Skin of body (tissue), 2 donors: ENCODE results near the gene KANK2. TPM values are rescaled to one million over a fixed set of nuclear protein-coding genes. Genes with fewer than 3 reads are reported as not detected.

Source experiments
- DNase-seq: peaks from one replicate; lab custom pipeline; 2025; lab: John Stamatoyannopoulos, UW
- total RNA-seq: library from RNA; depleted of rRNA; stranded (reverse); fragments of >200 nt; gene quantifications from one replicate; pipeline ENCODE4 v1.2.3, GENCODE V29; 2014

KANK2 gene
- 62.5 TPM for total RNA-seq

DNA sequence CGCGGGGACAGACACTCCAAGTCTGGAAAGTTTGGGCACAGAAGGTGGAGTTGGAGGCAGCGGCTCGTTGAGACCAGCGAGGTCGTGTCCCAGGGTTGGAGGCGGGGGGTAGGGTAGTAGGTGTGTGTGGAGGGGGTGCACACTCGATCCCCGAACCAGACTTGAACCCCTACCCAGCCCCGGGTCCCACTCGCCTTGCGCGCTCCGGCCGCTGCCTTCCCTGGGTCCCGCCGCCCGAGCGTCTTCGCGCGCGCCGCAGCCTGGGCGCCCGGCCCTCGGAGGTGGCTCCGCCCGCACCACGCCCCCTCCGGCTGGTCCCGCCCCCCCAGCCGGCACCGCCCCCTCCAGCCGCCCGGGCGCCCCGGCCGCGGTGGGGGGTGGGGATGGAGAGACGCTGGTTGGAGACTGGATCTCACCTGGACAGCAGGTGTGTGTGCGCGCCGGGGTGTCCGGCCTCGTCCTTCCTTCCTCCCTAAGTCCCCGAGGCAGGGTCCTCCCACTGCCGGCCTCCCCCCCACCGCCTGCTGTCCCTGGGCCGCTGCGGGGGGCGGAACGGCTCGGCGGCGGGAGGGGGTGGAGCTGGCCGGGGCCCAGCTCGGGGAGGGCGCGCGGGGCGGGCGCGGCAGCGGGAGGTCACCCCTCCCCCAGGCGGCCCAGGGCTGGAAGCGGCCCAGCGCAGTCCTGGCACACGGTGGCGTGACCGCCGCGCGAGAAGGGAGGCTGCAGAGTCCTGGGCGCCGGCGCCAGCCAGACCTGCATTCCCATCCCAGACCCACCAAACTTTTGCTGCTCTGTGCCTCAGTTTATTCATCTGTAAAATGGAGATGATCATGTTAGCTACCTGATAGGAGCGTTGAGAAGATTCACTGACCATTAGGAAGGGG is at the start of gene KANK2:
TSS of gene KANK2 (minus strand) at position 255 of the 884 bp plus-strand sequence. CDS start 3,034 bp downstream, outside the sequence.
- DNase-seq, result peak; percentile 63

GRCh38 chr19:11246941-11247340 is 49.6 kb upstream of the KANK2 start:
- DNase-seq, result no peak

DNA sequence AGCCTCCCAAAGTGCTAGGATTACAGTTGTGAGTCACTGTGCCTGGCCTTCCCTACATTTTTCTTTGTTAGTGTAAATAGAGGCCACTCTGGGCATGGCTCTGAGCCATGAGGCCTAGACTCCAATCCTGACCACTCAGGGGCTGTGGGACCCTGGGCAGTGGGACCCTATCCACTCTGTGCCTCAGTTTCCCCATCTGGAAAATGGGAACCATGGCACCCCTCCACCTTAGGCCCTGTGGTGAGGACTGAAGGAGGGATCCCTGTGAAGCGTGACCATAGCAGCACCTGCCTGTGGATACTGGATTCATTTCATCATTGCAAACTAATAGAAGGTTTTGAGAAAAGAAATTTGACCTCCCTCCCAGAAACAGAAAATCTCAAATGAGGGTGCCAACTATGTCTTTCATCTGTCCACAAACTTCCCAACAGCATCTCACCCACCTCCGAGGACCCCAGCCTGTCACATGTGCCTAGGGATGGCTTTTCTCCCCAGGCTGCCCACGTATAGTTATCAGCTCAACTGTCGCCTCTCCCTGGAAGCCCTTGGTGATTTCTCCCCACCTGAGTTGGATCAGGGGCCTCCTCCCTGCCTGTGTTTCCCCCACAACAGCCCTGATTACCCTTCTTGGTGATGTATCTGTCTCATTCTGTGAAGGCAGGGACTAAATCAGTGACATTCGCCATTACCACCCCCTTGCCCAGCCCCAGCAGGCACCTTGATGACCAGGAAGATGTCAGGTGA is 47.7 kb upstream of the KANK2 start:
- DNase-seq, result no peak

DNA sequence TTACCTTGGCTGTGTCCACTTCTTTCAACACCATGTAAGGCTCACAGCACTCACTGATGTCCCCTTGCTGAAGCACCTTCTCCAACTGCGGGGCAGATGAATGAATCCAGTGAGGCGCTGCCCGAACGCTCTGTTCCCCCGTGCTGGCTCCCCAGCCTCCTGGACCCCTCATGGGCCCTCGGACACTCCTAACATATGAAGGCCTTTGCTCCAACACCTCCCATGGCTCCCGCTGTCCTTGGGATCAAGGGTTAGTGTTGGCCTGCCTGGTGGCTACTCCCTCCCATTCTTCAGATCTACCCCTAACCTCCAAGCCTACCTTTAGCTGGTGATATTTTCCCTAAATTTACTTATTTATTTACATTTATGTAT is 46.4 kb upstream of the KANK2 start:
- no peak for DNase-seq

DNA sequence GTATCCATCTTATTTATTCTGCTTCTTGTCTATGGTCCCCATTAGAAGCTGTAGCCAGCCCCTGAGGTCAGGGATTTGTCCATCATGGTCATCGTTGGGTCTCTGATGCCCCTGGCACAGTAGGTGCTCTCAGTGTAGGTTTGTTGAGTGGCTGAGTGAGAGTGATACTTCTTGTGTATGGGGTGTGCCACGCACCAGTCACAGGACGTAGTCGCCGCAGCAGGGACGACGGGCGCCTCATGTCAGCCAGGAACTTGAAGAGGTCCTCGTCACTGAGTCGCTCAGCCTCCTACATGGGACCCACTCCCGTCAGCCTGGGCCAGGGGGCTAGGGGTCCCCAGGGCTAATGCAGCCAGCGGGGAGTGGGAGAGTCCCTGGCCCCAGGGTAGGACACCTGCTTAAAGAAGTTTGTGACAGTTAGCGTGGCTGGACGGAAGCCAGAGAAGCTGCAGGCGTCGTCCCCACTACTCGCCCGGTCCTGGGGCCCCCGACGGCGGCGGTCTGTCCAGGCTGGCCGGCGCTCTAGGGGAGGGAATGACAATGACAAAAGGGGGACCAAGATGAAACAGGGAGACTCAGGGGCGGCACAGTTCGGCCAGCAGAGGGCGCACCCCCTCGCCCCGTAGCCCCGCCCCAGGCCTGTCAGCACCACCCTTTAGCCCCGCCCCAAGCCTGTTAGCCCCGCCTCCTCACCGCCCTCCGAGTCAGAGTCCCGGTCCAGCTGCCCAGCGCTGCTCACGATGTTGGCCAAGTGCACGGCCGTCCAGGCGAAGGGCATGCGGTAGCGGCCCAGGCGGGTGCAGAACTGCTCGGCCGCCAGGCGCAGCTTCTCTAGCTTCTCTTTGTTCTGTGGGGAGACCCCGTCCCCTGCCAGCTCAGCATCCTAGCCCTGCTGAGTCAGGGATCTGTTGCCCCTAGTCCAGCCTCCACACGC is 45.8 kb upstream of the KANK2 start:
- peak; percentile 53 for DNase-seq

- DNase-seq, result no peak
Observed at GRCh38 chr19:11242025-11242424, 44.7 kb upstream of the KANK2 start.

- DNase-seq, result no peak
Observed at GRCh38 chr19:11240008-11240444, 42.7 kb upstream of the KANK2 start.

DNA sequence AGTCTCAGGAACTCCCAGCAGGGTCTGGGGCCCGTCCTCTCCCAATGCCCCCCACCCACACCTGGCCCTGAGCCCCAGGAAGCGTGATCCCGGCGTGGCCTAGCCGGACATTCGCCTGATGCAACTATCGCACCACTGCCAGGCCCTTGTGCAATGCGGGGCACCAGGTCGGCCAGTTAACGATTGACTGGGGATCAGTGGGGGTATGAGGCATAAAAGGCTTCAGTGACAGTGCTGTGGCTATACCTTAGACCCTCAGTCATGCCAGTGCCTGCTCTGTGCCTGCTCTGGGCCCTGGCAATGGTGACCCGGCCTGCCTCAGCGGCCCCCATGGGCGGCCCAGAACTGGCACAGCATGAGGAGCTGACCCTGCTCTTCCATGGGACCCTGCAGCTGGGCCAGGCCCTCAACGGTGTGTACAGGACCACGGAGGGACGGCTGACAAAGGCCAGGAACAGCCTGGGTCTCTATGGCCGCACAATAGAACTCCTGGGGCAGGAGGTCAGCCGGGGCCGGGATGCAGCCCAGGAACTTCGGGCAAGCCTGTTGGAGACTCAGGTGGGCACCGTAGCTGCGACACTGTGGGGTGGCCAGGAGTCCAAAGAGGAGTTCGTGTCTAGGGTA is 42.1 kb upstream of the KANK2 start, which contains the start of gene ANGPTL8:
TSS of gene ANGPTL8 (plus strand) at position 243 of the 624 bp plus-strand sequence. CDS start at position 262, 19 bp downstream.
- DNase-seq, result no peak

GRCh38 chr19:11238781-11239376 is 41.5 kb upstream of the KANK2 start:
- DNase-seq, result no peak

DNA sequence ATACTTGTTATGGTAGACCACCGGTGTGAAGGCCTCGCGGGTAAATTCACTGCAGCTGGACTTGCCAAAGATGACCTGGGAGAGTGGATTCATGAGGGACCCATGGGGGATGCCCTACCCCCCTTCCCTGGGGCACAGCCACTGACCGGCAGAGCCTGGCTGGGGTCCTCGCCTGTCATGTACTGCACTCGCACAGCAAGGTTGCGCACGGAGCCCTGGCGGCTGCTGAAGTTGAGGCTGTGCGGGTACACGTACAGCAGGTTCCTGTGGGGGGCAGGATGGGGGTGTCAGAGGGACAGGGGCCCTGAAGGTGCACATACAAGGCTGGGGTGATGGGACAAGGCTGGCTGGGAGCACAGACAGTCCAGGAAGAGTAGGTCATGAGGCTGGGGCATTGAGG is 40.7 kb upstream of the KANK2 start:
- DNase-seq, result no peak

DNA sequence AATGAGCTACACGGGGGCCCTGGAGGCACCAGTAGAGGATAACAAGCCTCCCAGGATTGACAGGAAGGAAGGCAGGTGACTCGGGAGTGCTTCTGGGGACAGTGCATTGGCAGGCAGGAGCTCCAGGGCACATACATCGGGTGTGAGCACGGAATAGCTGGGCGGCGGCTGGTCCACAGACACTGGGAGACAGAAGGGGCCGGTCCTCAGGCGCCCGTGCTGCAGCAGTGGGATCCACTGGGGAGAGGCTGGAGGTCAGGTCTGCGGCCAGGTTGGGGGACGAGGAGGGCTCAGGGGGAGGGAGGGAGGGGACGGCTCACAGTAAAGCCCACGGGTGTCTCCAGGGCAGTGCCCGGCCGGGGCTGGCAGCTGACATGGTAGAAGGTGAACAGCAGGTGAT is 40.0 kb upstream of the KANK2 start:
- no peak for DNase-seq

DNA sequence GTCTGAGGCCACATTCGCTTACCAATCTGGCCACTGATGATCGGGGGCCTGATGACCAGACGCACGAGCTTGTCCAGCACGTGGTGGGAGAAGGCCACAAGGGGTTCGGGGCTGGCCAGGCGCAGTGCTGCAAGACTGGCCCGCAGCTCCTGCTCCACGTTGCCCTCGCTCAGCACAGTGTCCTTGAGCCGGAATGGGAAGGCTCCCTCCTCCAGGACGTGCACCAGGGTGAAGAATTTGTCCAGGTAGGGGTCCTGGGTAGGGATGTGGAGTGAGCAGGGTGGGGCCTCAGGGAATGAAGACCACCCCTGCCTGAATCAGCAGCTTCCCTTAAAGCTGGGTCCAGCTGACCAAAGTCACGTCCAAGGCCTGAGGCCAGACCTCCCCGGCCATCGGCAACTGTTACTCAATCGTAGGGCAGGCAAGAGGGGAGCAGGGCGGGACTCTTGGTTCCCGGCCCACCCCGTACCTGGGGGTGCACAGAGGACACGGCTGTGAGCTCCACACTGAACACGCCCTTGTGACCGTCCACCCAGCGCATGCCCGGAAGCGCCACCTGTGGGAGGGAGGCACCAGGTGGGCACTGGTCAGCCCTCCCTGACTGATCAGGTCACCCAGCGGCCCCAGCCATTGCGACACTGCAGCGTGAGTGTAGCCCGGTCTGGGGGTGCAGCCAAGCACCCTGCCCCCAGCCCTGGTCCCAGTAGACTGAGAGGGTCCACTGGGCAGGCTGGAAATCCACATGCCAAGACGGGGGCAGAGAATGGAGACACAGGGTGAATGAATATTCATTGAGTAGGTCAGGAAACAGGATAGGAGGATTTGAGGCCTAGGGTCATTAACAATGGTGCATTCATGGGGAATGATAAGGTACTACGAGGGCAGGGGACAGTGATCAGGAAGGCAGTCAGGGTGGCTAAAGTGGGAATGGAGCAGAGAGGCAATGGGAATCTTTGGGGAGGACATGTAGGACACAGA is 39.3 kb upstream of the KANK2 start:
- no peak for DNase-seq

GRCh38 chr19:11234486-11235075 is 37.2 kb upstream of the KANK2 start:
- DNase-seq, result no peak

DNA sequence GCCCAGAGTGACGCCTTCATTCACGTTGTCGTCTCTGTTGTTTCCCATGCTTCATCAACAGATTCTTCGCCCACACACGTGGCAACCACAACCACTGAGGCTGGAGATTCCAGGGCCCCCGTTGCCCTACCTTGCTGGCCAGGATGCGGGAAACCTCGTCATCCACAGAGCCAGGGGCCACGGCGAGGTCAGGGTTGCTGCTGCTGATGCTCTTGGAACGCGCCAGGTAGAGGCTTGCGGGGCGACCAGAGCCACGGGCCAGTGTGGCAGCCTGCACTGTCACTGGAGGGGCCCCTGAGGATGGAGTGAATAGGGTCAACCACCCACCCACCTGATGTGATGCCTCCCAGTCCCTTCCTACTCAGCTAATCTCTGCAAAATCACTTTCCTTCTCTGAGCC is 35.7 kb upstream of the KANK2 start:
- no peak for DNase-seq

DNA sequence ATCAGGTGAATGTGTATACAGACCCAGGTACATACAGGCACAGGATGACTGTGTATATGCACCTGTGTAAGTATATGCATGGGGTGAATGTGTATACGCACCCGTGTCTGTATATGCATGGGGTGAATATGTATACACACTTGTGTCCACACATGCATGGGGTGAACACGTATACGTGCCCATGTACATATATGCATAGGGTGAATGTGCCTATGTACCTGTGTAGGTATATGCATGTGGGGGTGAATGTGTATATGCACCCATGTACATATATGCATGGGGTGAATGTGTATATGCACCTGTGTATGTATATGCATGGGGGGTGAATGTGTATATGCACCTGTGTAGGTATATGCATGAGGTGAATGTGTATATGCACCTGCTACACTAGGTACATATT is 35.2 kb upstream of the KANK2 start:
- DNase-seq, result no peak

- no peak for DNase-seq
Observed at GRCh38 chr19:11230621-11231386, 33.5 kb upstream of the KANK2 start.

GRCh38 chr19:11227195-11227886 is 30.0 kb upstream of the KANK2 start:
- no peak for DNase-seq
